Measurements from ENCODE around the gene TGFB3. TPM values are rescaled to one million over a fixed set of nuclear protein-coding genes. Genes with fewer than 3 reads are reported as not detected.

TGFB3 gene
- total RNA-seq, 1 experiment from 2014 or later, result 1.6 TPM

DNA sequence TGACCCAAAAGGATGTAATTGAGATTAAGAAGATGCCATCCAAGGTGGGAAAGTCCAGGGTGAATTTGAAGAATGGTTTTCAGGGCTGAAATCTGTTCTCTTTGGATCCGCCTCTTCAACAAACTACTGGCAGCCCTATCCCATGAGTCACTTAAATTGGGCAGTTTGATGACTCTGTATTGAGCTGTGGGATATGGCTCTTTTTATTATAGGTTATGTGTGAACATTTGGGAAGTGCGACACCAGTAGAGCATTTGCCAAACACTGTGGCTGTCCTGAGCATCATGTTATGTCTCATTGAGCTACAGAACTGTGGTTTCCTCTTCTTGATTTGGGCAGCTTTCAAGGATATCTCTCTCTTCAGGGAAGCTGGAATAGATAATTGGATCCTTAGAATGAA, 26.1 kb upstream of the TGFB3 start:
- Histone ChIP-seq H4K20me1 (ENCODE audit: insufficient read depth) (no peaks in the 10 kb centered on the region), H3K4me3 (replicated peaks in 1 of 2; ENCODE audit: low read depth in 1 of 2, low read length in 2 of 2) (no peak overlapping the region), H3K27ac (ENCODE audit: low read depth, low read length) (no peak overlapping the region), H2AFZ (ENCODE audit: low read depth, low read length, poor library complexity, severe bottlenecking) (no peak overlapping the region), H3K4me2 (ENCODE audit: low read length) (no peak overlapping the region), H3K9me3 (ENCODE audit: control insufficient read depth in 1 of 2, insufficient read depth in 1 of 2, low read depth in 1 of 2, low read length in 2 of 2) (peaks cover 0 to 7% of the 10 kb centered on the region in 2 experiments; a peak in 1 of 4 replicates), H3K9me2 (ENCODE audit: insufficient read depth) (no peaks in the 10 kb centered on the region), H3K36me3 (ENCODE audit: control insufficient read depth in 1 of 2, insufficient read depth in 2 of 2, low read length in 2 of 2) (peaks cover 8 to 12% of the 10 kb centered on the region in 2 experiments; a peak in 3 of 4 replicates), H3K9ac (ENCODE audit: low read length) (no peak overlapping the region), H3K79me2 (ENCODE audit: insufficient read depth, low read length) (no peaks in the 10 kb centered on the region), H3K27me3 (ENCODE audit: insufficient read depth, low read length) (no peaks in the 10 kb centered on the region), H3K4me1 (ENCODE audit: control insufficient read depth in 1 of 2, insufficient read depth in 2 of 2, low read length in 2 of 2) (no peaks in the 10 kb centered on the region)
- POLR2A ChIA-PET, result no interaction called here
- BruUV-seq (replicated peaks), result no TSS peak
- TF ChIP-seq JUND (IDR thresholded peaks at IDR 0.05) (no peak), CEBPB (IDR thresholded peaks at IDR 0.05; ENCODE audit: low read depth) (no peak), TCF7L2 (IDR thresholded peaks at IDR 0.05; ENCODE audit: borderline replicate concordance, extremely low read depth, insufficient read depth, insufficient read length) (no peak), POLR2AphosphoS5 (IDR thresholded peaks at IDR 0.05; ENCODE audit: low read depth, low read length) (no peak), SP1 (IDR thresholded peaks at IDR 0.05; ENCODE audit: low read depth) (no peak), SRF (IDR thresholded peaks at IDR 0.05; ENCODE audit: low read depth) (no peak), ELF1 (IDR thresholded peaks at IDR 0.05; ENCODE audit: borderline replicate concordance, low read depth) (no peak), ZFX (IDR thresholded peaks at IDR 0.05) (no peak), POLR2A (IDR thresholded peaks at IDR 0.05; ENCODE audit: borderline replicate concordance, extremely low read depth, insufficient read depth, insufficient read length) (no peak), EZH2phosphoT487 (IDR thresholded peaks at IDR 0.05; ENCODE audit: borderline replicate concordance) (no peak), RAD21 (IDR thresholded peaks at IDR 0.05; ENCODE audit: low read depth) (no peak), FOSL1 (IDR thresholded peaks at IDR 0.05; ENCODE audit: low read depth) (no peak), EGR1 (IDR thresholded peaks at IDR 0.05; ENCODE audit: low read depth) (no peak), CBX3 (IDR thresholded peaks at IDR 0.05; ENCODE audit: low read depth) (no peak), SIN3A (IDR thresholded peaks at IDR 0.05; ENCODE audit: low read depth) (no peak)
- TF ChIP-seq, protein P1, sequence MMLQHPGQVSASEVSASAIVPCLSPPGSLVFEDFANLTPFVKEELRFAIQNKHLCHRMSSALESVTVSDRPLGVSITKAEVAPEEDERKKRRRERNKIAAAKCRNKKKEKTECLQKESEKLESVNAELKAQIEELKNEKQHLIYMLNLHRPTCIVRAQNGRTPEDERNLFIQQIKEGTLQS (IDR thresholded peaks at IDR 0.05), result no peak
- TF ChIP-seq, protein P2, sequence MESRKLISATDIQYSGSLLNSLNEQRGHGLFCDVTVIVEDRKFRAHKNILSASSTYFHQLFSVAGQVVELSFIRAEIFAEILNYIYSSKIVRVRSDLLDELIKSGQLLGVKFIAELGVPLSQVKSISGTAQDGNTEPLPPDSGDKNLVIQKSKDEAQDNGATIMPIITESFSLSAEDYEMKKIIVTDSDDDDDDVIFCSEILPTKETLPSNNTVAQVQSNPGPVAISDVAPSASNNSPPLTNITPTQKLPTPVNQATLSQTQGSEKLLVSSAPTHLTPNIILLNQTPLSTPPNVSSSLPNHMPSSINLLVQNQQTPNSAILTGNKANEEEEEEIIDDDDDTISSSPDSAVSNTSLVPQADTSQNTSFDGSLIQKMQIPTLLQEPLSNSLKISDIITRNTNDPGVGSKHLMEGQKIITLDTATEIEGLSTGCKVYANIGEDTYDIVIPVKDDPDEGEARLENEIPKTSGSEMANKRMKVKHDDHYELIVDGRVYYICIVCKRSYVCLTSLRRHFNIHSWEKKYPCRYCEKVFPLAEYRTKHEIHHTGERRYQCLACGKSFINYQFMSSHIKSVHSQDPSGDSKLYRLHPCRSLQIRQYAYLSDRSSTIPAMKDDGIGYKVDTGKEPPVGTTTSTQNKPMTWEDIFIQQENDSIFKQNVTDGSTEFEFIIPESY (IDR thresholded peaks at IDR 0.05; ENCODE audit: extremely low read depth, insufficient replicate concordance, low read length), result no peak
- TF ChIP-seq, protein P3, sequence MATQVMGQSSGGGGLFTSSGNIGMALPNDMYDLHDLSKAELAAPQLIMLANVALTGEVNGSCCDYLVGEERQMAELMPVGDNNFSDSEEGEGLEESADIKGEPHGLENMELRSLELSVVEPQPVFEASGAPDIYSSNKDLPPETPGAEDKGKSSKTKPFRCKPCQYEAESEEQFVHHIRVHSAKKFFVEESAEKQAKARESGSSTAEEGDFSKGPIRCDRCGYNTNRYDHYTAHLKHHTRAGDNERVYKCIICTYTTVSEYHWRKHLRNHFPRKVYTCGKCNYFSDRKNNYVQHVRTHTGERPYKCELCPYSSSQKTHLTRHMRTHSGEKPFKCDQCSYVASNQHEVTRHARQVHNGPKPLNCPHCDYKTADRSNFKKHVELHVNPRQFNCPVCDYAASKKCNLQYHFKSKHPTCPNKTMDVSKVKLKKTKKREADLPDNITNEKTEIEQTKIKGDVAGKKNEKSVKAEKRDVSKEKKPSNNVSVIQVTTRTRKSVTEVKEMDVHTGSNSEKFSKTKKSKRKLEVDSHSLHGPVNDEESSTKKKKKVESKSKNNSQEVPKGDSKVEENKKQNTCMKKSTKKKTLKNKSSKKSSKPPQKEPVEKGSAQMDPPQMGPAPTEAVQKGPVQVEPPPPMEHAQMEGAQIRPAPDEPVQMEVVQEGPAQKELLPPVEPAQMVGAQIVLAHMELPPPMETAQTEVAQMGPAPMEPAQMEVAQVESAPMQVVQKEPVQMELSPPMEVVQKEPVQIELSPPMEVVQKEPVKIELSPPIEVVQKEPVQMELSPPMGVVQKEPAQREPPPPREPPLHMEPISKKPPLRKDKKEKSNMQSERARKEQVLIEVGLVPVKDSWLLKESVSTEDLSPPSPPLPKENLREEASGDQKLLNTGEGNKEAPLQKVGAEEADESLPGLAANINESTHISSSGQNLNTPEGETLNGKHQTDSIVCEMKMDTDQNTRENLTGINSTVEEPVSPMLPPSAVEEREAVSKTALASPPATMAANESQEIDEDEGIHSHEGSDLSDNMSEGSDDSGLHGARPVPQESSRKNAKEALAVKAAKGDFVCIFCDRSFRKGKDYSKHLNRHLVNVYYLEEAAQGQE (IDR thresholded peaks at IDR 0.05; ENCODE audit: low read depth), result no peak
- ATAC-seq (no peak), DNase-seq (ENCODE audit: low read depth, low spot score) (no peak)
- CTCF ChIA-PET, result no interaction called here
- RAD21 ChIA-PET (ENCODE audit: low non-redundant PET in 1 of 2, low total read pairs in 2 of 2, uncharacterized antibody in 2 of 2, unreplicated experiment in 2 of 2), result no interaction called here
- intact Hi-C loops (cut with micrococcal nuclease), result no loop called here
